ENCODE measurements around the gene ANKRD30B. TPM values are rescaled to one million over a fixed set of nuclear protein-coding genes. Genes with fewer than 3 reads are reported as not detected.
"Not testable (repeated sequence)": the region's sequence is repeated elsewhere in the genome, so short reads cannot be mapped to it uniquely, and the experiment has no call there.

The ANKRD30B gene
- total RNA-seq, 1 donor from 2014 or later: not detected

DNA sequence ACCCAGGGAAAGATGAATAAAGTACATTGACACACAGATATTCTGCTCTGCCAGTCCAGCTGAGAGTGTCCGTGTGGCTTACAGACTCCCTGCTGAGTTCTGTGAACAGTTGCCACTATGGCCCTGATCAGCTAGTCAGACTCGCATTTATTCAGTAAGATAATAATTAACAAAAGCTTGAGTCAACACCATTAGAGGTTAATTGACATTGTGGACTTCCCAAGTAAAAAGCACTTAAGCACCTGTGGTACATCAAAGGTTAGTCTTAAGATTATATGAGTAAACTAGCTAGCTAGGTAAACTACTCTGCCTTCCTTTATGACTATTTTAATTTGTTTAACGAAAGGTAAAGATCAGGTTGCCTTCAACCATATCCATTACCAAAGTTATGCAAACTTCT lies 33.7 kb downstream of the ANKRD30B start:
- Mint-ChIP-seq H3K9me3 (peaks cover 13% of the 10 kb centered on the region), H3K36me3 (ENCODE audit: low read depth) (no peaks in the 10 kb centered on the region)
- TF ChIP-seq, protein P1, sequence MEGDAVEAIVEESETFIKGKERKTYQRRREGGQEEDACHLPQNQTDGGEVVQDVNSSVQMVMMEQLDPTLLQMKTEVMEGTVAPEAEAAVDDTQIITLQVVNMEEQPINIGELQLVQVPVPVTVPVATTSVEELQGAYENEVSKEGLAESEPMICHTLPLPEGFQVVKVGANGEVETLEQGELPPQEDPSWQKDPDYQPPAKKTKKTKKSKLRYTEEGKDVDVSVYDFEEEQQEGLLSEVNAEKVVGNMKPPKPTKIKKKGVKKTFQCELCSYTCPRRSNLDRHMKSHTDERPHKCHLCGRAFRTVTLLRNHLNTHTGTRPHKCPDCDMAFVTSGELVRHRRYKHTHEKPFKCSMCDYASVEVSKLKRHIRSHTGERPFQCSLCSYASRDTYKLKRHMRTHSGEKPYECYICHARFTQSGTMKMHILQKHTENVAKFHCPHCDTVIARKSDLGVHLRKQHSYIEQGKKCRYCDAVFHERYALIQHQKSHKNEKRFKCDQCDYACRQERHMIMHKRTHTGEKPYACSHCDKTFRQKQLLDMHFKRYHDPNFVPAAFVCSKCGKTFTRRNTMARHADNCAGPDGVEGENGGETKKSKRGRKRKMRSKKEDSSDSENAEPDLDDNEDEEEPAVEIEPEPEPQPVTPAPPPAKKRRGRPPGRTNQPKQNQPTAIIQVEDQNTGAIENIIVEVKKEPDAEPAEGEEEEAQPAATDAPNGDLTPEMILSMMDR (conservative IDR thresholded peaks at IDR 0.05): no peak

GRCh38 chr18:14784133-14784532 lies 36.2 kb downstream of the ANKRD30B start:
- no peak for DNase-seq (ENCODE audit: low read depth, low spot score)

More for the DNA sequence above, 33.7 kb downstream of the ANKRD30B start:
- Mint-ChIP-seq H3K27me3 (ENCODE audit: low read depth) (no peaks in the 10 kb centered on the region), H3K4me1 (no peaks in the 10 kb centered on the region), H3K4me3 (no peak overlapping the region), H3K27ac (ENCODE audit: unreplicated experiment) (no peak overlapping the region)
- no peak for DNase-seq (ENCODE audit: low read depth, low spot score)

GRCh38 chr18:14796876-14797275 lies 48.9 kb downstream of the ANKRD30B start:
- H3K36me3 Mint-ChIP-seq (ENCODE audit: low read depth); H3K4me1 Mint-ChIP-seq; H3K27me3 Mint-ChIP-seq (ENCODE audit: low read depth); DNase-seq (ENCODE audit: low read depth, low spot score); H3K9me3 Mint-ChIP-seq; H3K4me3 Mint-ChIP-seq; H3K27ac Mint-ChIP-seq (ENCODE audit: unreplicated experiment): not testable (repeated sequence)

More at GRCh38 chr18:14784133-14784532, 36.2 kb downstream of the ANKRD30B start:
- Mint-ChIP-seq H3K9me3 (peaks cover 10% of the 10 kb centered on the region), H3K36me3 (ENCODE audit: low read depth) (no peaks in the 10 kb centered on the region), H3K4me1 (no peaks in the 10 kb centered on the region), H3K27me3 (ENCODE audit: low read depth) (no peaks in the 10 kb centered on the region), H3K27ac (ENCODE audit: unreplicated experiment) (no peak overlapping the region), H3K4me3 (no peak overlapping the region)
- TF ChIP-seq, protein P1 (conservative IDR thresholded peaks at IDR 0.05): no peak

GRCh38 chr18:14797969-14798764 lies 50.2 kb downstream of the ANKRD30B start:
- DNase-seq (ENCODE audit: low read depth, low spot score); H3K4me1 Mint-ChIP-seq; H3K4me3 Mint-ChIP-seq; H3K9me3 Mint-ChIP-seq; H3K27me3 Mint-ChIP-seq (ENCODE audit: low read depth); H3K27ac Mint-ChIP-seq (ENCODE audit: unreplicated experiment); H3K36me3 Mint-ChIP-seq (ENCODE audit: low read depth): not testable (repeated sequence)

DNA sequence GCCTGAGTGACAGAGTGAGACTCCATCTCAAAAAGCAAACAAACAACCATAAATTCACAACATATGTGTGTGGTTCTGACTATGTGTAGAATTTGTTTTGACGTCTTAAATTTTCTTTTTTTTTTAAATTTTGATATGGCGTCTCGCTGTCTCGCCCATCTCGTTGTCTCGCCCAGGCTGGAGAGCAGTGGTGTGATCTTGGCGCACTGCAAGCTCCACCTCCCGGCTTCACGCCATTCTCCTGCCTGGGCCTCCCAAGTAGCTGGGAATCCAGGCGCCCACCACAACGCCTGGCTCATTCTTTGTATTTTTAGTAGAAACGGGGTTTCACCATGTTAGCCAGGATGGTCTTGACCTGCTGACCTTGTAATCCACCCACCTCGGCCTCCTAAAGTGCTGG lies 63.1 kb downstream of the ANKRD30B start:
- H3K4me3 Mint-ChIP-seq; H3K4me1 Mint-ChIP-seq; H3K9me3 Mint-ChIP-seq; H3K27ac Mint-ChIP-seq (ENCODE audit: unreplicated experiment); H3K27me3 Mint-ChIP-seq (ENCODE audit: low read depth); DNase-seq (ENCODE audit: low read depth, low spot score); H3K36me3 Mint-ChIP-seq (ENCODE audit: low read depth): not testable (repeated sequence)

- DNase-seq (ENCODE audit: low read depth, low spot score); H3K27ac Mint-ChIP-seq (ENCODE audit: unreplicated experiment); H3K27me3 Mint-ChIP-seq (ENCODE audit: low read depth); H3K36me3 Mint-ChIP-seq (ENCODE audit: low read depth); H3K9me3 Mint-ChIP-seq; H3K4me3 Mint-ChIP-seq; H3K4me1 Mint-ChIP-seq: not testable (repeated sequence)
These were observed 79.1 kb downstream of the ANKRD30B start for GRCh38 chr18:14826972-14827632.

GRCh38 chr18:14841607-14842006 lies 93.6 kb downstream of the ANKRD30B start:
- H3K27ac Mint-ChIP-seq (ENCODE audit: unreplicated experiment); H3K4me1 Mint-ChIP-seq; DNase-seq (ENCODE audit: low read depth, low spot score); H3K36me3 Mint-ChIP-seq (ENCODE audit: low read depth); H3K27me3 Mint-ChIP-seq (ENCODE audit: low read depth); H3K4me3 Mint-ChIP-seq: not testable (repeated sequence)
- H3K9me3 Mint-ChIP-seq: peaks cover 10% of the 10 kb centered on the region

DNA sequence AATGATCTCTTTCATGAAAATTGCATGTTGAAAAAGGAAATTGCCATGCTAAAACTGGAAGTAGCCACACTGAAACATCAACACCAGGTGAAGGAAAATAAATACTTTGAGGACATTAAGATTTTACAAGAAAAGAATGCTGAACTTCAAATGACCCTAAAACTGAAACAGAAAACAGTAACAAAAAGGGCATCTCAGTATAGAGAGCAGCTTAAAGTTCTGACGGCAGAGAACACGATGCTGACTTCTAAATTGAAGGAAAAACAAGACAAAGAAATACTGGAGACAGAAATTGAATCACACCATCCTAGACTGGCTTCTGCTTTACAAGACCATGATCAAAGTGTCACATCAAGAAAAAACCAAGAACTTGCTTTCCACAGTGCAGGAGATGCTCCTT lies 103.6 kb downstream of the ANKRD30B start:
- not testable (repeated sequence) for H3K4me3 Mint-ChIP-seq; H3K36me3 Mint-ChIP-seq (ENCODE audit: low read depth); H3K4me1 Mint-ChIP-seq; H3K27ac Mint-ChIP-seq (ENCODE audit: unreplicated experiment); DNase-seq (ENCODE audit: low read depth, low spot score); H3K27me3 Mint-ChIP-seq (ENCODE audit: low read depth); H3K9me3 Mint-ChIP-seq

- not testable (repeated sequence) for H3K27ac Mint-ChIP-seq (ENCODE audit: unreplicated experiment); H3K27me3 Mint-ChIP-seq (ENCODE audit: low read depth); DNase-seq (ENCODE audit: low read depth, low spot score); H3K9me3 Mint-ChIP-seq; H3K4me3 Mint-ChIP-seq; H3K36me3 Mint-ChIP-seq (ENCODE audit: low read depth); H3K4me1 Mint-ChIP-seq
These were observed 107.7 kb downstream of the ANKRD30B start for GRCh38 chr18:14855634-14856033.

GRCh38 chr18:14856256-14856655 lies 108.3 kb downstream of the ANKRD30B start:
- H3K36me3 Mint-ChIP-seq (ENCODE audit: low read depth); DNase-seq (ENCODE audit: low read depth, low spot score); H3K27me3 Mint-ChIP-seq (ENCODE audit: low read depth); H3K4me1 Mint-ChIP-seq; H3K27ac Mint-ChIP-seq (ENCODE audit: unreplicated experiment); H3K9me3 Mint-ChIP-seq; H3K4me3 Mint-ChIP-seq: not testable (repeated sequence)

- H3K36me3 Mint-ChIP-seq (ENCODE audit: low read depth); DNase-seq (ENCODE audit: low read depth, low spot score); H3K4me1 Mint-ChIP-seq; H3K4me3 Mint-ChIP-seq; H3K9me3 Mint-ChIP-seq; H3K27ac Mint-ChIP-seq (ENCODE audit: unreplicated experiment); H3K27me3 Mint-ChIP-seq (ENCODE audit: low read depth): not testable (repeated sequence)
These were observed 110.5 kb downstream of the ANKRD30B start for GRCh38 chr18:14858514-14858913.

GRCh38 chr18:14859995-14860394 lies 112.0 kb downstream of the ANKRD30B start:
- H3K4me3 Mint-ChIP-seq; DNase-seq (ENCODE audit: low read depth, low spot score); H3K27ac Mint-ChIP-seq (ENCODE audit: unreplicated experiment); H3K9me3 Mint-ChIP-seq; H3K27me3 Mint-ChIP-seq (ENCODE audit: low read depth); H3K36me3 Mint-ChIP-seq (ENCODE audit: low read depth); H3K4me1 Mint-ChIP-seq: not testable (repeated sequence)

Data from neural crest cell (in vitro differentiated cells).